Measurements from ENCODE around the gene TRPM3.

GRCh38 chr9:70814597-70814996, 306.8 kb downstream of the TRPM3 start:
- no peak for TF ChIP-seq CTCF (IDR thresholded peaks at IDR 0.05)
- no peak for TF ChIP-seq POLR2A (IDR thresholded peaks at IDR 0.05)
